WTC11 (cell line): ENCODE data around the gene C14orf93. TPM values are rescaled to one million over a fixed set of nuclear protein-coding genes. Genes with fewer than 3 reads are reported as not detected.

ENCODE experiments used
- ATAC-seq: fragments of 200-7000 bp; cut with Tn5 transposase; 2 replicates; pipeline ENCODE4 v1.10.0; 2021; ENCODE audit warnings: mild to moderate bottlenecking, moderate library complexity
- CTCF ChIA-PET: fragments of 300-600 bp; sonication (Branson Sonifier 250); formaldehyde crosslinking; loops from one replicate; lab custom pipeline; 2021; ENCODE audit warnings: antibody characterized with exemption; lab: Charles Lee
- POLR2A ChIA-PET: fragments of 350-600 bp; sonication (Branson Sonifier 250); formaldehyde crosslinking; loops from one replicate; lab custom pipeline; 2021; ENCODE audit warnings: antibody characterized with exemption; lab: Charles Lee
- DNase-seq: peaks from one replicate; pipeline ENCODE4 v3.0.0; 2021; ENCODE audit warnings: low spot score
- H3K27ac Mint-ChIP-seq: 2 replicates; pipeline ENCODE4 v1.8.0; 2021; ENCODE audit warnings: mixed read lengths
- H3K27me3 Mint-ChIP-seq: 2 replicates; pipeline ENCODE4 v1.8.0; 2021; ENCODE audit warnings: low read depth, mild to moderate bottlenecking, moderate library complexity, mixed read lengths
- H3K36me3 Mint-ChIP-seq: 2 replicates; pipeline ENCODE4 v1.8.0; 2021; ENCODE audit warnings: mixed read lengths
- H3K4me1 Mint-ChIP-seq: 2 replicates; pipeline ENCODE4 v1.8.0; 2022; ENCODE audit warnings: mixed read lengths
- H3K4me3 Mint-ChIP-seq: 2 replicates; pipeline ENCODE4 v1.8.0; 2021; ENCODE audit warnings: mild to moderate bottlenecking, moderate library complexity, mixed read lengths
- H3K9me3 Mint-ChIP-seq: 2 replicates; pipeline ENCODE4 v1.8.0; 2021; ENCODE audit warnings: mixed read lengths
- ARID4B ChIP-seq: sonication (generic); formaldehyde crosslinking; IDR thresholded peaks from 2 replicates; pipeline ENCODE4 v1.8.0; 2023; ENCODE audit warnings: missing genetic modification reagents, mild to moderate bottlenecking, borderline replicate concordance
- E2F1 ChIP-seq: sonication (generic); formaldehyde crosslinking; IDR thresholded peaks from 2 replicates; pipeline ENCODE4 v1.8.0; 2022; ENCODE audit warnings: mild to moderate bottlenecking, missing genetic modification reagents
- E2F4 ChIP-seq: sonication (generic); formaldehyde crosslinking; IDR thresholded peaks from 2 replicates; pipeline ENCODE4 v1.8.1; 2022; ENCODE audit warnings: low read depth, mild to moderate bottlenecking, moderate library complexity, missing genetic modification reagents, borderline replicate concordance
- ESRRA ChIP-seq: sonication (generic); formaldehyde crosslinking; IDR thresholded peaks from 2 replicates; pipeline ENCODE4 v1.8.1; 2022; ENCODE audit warnings: mild to moderate bottlenecking, missing genetic modification reagents, borderline replicate concordance
- FOXP4 ChIP-seq: sonication (generic); formaldehyde crosslinking; IDR thresholded peaks from 2 replicates; pipeline ENCODE4 v1.8.0; 2022; ENCODE audit warnings: mild to moderate bottlenecking, missing genetic modification reagents
- GABPB1 ChIP-seq: sonication (generic); formaldehyde crosslinking; IDR thresholded peaks from 2 replicates; pipeline ENCODE4 v1.8.1; 2023; ENCODE audit warnings: mild to moderate bottlenecking, missing genetic modification reagents
- HMGXB4 ChIP-seq: sonication (generic); formaldehyde crosslinking; IDR thresholded peaks from 2 replicates; pipeline ENCODE4 v1.8.1; 2023; ENCODE audit warnings: mild to moderate bottlenecking, moderate library complexity, missing genetic modification reagents
- JUN ChIP-seq: sonication (generic); formaldehyde crosslinking; IDR thresholded peaks from 2 replicates; pipeline ENCODE4 v1.8.0; 2023; ENCODE audit warnings: mild to moderate bottlenecking, missing genetic modification reagents
- KAT7 ChIP-seq: sonication (generic); formaldehyde crosslinking; IDR thresholded peaks from 2 replicates; pipeline ENCODE4 v1.8.1; 2023; ENCODE audit warnings: missing genetic modification reagents, mild to moderate bottlenecking, borderline replicate concordance
- MYBL2 ChIP-seq: sonication (generic); formaldehyde crosslinking; IDR thresholded peaks from 2 replicates; pipeline ENCODE4 v1.8.1; 2023; ENCODE audit warnings: mild to moderate bottlenecking, moderate library complexity, missing genetic modification reagents
- NR2C2 ChIP-seq: sonication (generic); formaldehyde crosslinking; IDR thresholded peaks from 2 replicates; pipeline ENCODE4 v1.8.0; 2022; ENCODE audit warnings: mild to moderate bottlenecking, missing genetic modification reagents
- PREB ChIP-seq: sonication (generic); formaldehyde crosslinking; IDR thresholded peaks from 2 replicates; pipeline ENCODE4 v1.8.1; 2022; ENCODE audit warnings: mild to moderate bottlenecking, missing genetic modification reagents, moderate library complexity, borderline replicate concordance
- PRRX2 ChIP-seq: fragments of 250-450 bp; sonication (Bioruptor Pico); IDR thresholded peaks from 2 replicates; pipeline ENCODE4 v1.8.0; 2021; ENCODE audit warnings: mild to moderate bottlenecking
- RELA ChIP-seq: sonication (generic); formaldehyde crosslinking; IDR thresholded peaks from 2 replicates; pipeline ENCODE4 v1.8.1; 2022; ENCODE audit warnings: missing genetic modification reagents, mild to moderate bottlenecking, borderline replicate concordance
- SMAD4 ChIP-seq: sonication (generic); formaldehyde crosslinking; IDR thresholded peaks from 2 replicates; pipeline ENCODE4 v1.8.0; 2022; ENCODE audit warnings: mild to moderate bottlenecking, missing genetic modification reagents
- ZNF281 ChIP-seq: sonication (generic); formaldehyde crosslinking; IDR thresholded peaks from 2 replicates; pipeline ENCODE4 v1.8.0; 2023; ENCODE audit warnings: mild to moderate bottlenecking, missing genetic modification reagents
- total RNA-seq: library from RNA; stranded (reverse); gene quantifications from 3 replicates; pipeline ENCODE4 v1.2.3, GENCODE V29; 2021

Gene C14orf93
- total RNA-seq, 1 experiment from 2014 or later, result 8.1 TPM

- H3K36me3 Mint-ChIP-seq, result peaks cover 25% of the 10 kb centered on the region
- H3K27me3 Mint-ChIP-seq, result no peaks in the 10 kb centered on the region; the same call in none of the 2 replicates
- peaks cover 6% of the 10 kb centered on the region for H3K9me3 Mint-ChIP-seq
- H3K27ac Mint-ChIP-seq, result no peak overlapping the region
- TF ChIP-seq JUN (CRISPR knock-in tag), result 0 out of 2 replicates have a peak, but pooled peaks have one; percentile 7
- TF ChIP-seq E2F4 (CRISPR knock-in tag), result 0 out of 2 replicates have a peak, but pooled peaks have one; percentile 9
- peak; percentile 29 for TF ChIP-seq GABPB1 (CRISPR knock-in tag)
- TF ChIP-seq ESRRA (CRISPR knock-in tag), result 0 out of 2 replicates have a peak, but pooled peaks have one; percentile 38
- TF ChIP-seq ZNF281 (CRISPR knock-in tag), result 0 out of 2 replicates have a peak, but pooled peaks have one; percentile 52
- TF ChIP-seq NR2C2 (CRISPR knock-in tag), result no peak
- TF ChIP-seq HMGXB4 (CRISPR knock-in tag), result peak; percentile 60
- peak; percentile 58; the same call in 1 of the 2 replicates for TF ChIP-seq MYBL2 (CRISPR knock-in tag)
- TF ChIP-seq E2F1 (CRISPR knock-in tag), result 0 out of 2 replicates have a peak, but pooled peaks have one; percentile 27
- no peak for TF ChIP-seq SMAD4 (CRISPR knock-in tag)
- peak; percentile 64; the same call in 1 of the 2 replicates for TF ChIP-seq RELA (CRISPR knock-in tag)
- TF ChIP-seq PRRX2 (CRISPR knock-in tag), result no peak
- TF ChIP-seq ARID4B (CRISPR knock-in tag), result peak; percentile 42; the same call in 1 of the 2 replicates
- TF ChIP-seq PREB, result peak; percentile 21; the same call in 1 of the 2 replicates
- peak; percentile 63; the same call in 1 of the 2 replicates for TF ChIP-seq FOXP4 (CRISPR knock-in tag)
- 0 out of 2 replicates have a peak, but pooled peaks have one; percentile 47 for TF ChIP-seq KAT7
- H3K4me1 Mint-ChIP-seq, result peaks cover 46% of the 10 kb centered on the region
- DNase-seq, result peak; percentile 40
- ChIA-PET POLR2A (interaction anchor here (0.6 to 2.6 kb wide), 9 partner anchors 8 to 101 kb away, joined by 3 to 23 read pairs (median 4); partner anchors contain the start of genes HAUS4, PRMT5 and PSMB5), CTCF (interaction anchor here (0.8 to 3.7 kb wide), 14 partner anchors 9 to 159 kb away, joined by 3 to 50 read pairs (median 14); partner anchors contain the start of genes ACIN1, C14orf119, CDH24 and PRMT5)
- ATAC-seq, result peak; percentile 0; the same call in 1 of the 2 replicates
- H3K4me3 Mint-ChIP-seq, result no peak overlapping the region; the same call in none of the 2 replicates
Measured at GRCh38 chr14:22981090-22981875, 28.7 kb downstream of the C14orf93 start.
